ENCODE results near the gene CROCC2. TPM values are rescaled to one million over a fixed set of nuclear protein-coding genes. Genes with fewer than 3 reads are reported as not detected.

The CROCC2 gene
- total and polyA plus RNA-seq, 2 donors (not counting 1 experiment from before 2014, with no cell fraction given): not detected

- no peak overlapping the region for H3K27ac Mint-ChIP-seq
- H3K27me3 ChIP-seq (replicated peaks in 1 of 4; ENCODE audit: control extremely low read depth in 1 of 4, control insufficient read depth in 3 of 4, insufficient read depth in 4 of 4, low read length in 3 of 4): peaks cover 0 to 16% (median 5%) of the 10 kb centered on the region in 4 experiments
- DNase-seq (no peak), ATAC-seq (ENCODE audit: low read depth) (no peak)
- H3K4me1 Mint-ChIP-seq: peaks cover 7% of the 10 kb centered on the region
- ChIA-PET POLR2A (no interaction called here), CTCF (interaction anchor here (1.2 kb wide), 1 partner anchor 46 kb away, joined by 3 read pairs; no protein-coding TSS in a partner anchor)
- H3K36me3 ChIP-seq (replicated peaks in 1 of 2; ENCODE audit: control extremely low read depth in 1 of 2, control insufficient read depth in 1 of 2, extremely low read depth in 1 of 2, insufficient read depth in 2 of 2, low read length in 1 of 2): no peaks in the 10 kb centered on the region
- H4K20me1 ChIP-seq (ENCODE audit: control insufficient read depth, insufficient read depth, low read length, poor library complexity, severe bottlenecking): no peaks in the 10 kb centered on the region
- H3K9me3 ChIP-seq (ENCODE audit: control extremely low read depth in 1 of 3, control insufficient read depth in 2 of 3, insufficient read depth in 1 of 3, low read length in 2 of 3): peaks cover 1 to 45% (median 19%) of the 10 kb centered on the region in 3 donors
- H3K27me3 Mint-ChIP-seq: peaks cover 24% of the 10 kb centered on the region
- no peak overlapping the region for H3K4me3 ChIP-seq (ENCODE audit: control extremely low read depth in 1 of 5, extremely low read depth in 1 of 5, insufficient read depth in 1 of 5, low read depth in 2 of 5, low read length in 4 of 5)
- H3K9me3 Mint-ChIP-seq (ENCODE audit: insufficient read depth): peaks cover 11% of the 10 kb centered on the region
- no peak overlapping the region for H3K9ac ChIP-seq (ENCODE audit: low read length)
- WGBS (ENCODE audit: insufficient coverage): 100% methylated on average over 1 of the region's 2 CpGs
- no peak overlapping the region for H2AFZ ChIP-seq (ENCODE audit: insufficient read depth, low read depth, low read length, poor library complexity, severe bottlenecking)
- no peak overlapping the region for H3K27ac ChIP-seq (ENCODE audit: low read length in 2 of 2)
- H3K79me2 ChIP-seq (ENCODE audit: control insufficient read depth, insufficient read depth, low read length): no peaks in the 10 kb centered on the region
- TF ChIP-seq EZH2 (IDR thresholded peaks at IDR 0.05; ENCODE audit: borderline replicate concordance, insufficient read depth, low read depth, low read length, poor library complexity, severe bottlenecking) (no peak), CTCF (IDR thresholded peaks at IDR 0.05) (no peak)
- H3K4me1 ChIP-seq (ENCODE audit: control insufficient read depth in 2 of 2, insufficient read depth in 2 of 2, low read length in 2 of 2): no peaks in the 10 kb centered on the region
- no peak overlapping the region for H3K4me3 Mint-ChIP-seq
- intact Hi-C loops (cut with micrococcal nuclease): no loop called here
- no peak overlapping the region for H3K4me2 ChIP-seq (replicated peaks; ENCODE audit: low read depth, low read length, poor library complexity, severe bottlenecking)
These were observed 97.2 kb downstream of the CROCC2 start for GRCh38 chr2:241003369-241003768.

GRCh38 chr2:241003830-241004564, 97.9 kb downstream of the CROCC2 start:
- Histone ChIP-seq H4K20me1 (ENCODE audit: control insufficient read depth, insufficient read depth, low read length, poor library complexity, severe bottlenecking) (no peaks in the 10 kb centered on the region), H3K36me3 (replicated peaks in 1 of 2; ENCODE audit: control extremely low read depth in 1 of 2, control insufficient read depth in 1 of 2, extremely low read depth in 1 of 2, insufficient read depth in 2 of 2, low read length in 1 of 2) (no peaks in the 10 kb centered on the region), H3K9me3 (ENCODE audit: control extremely low read depth in 1 of 3, control insufficient read depth in 2 of 3, insufficient read depth in 1 of 3, low read length in 2 of 3) (peaks cover 1 to 45% (median 19%) of the 10 kb centered on the region in 3 donors), H3K79me2 (ENCODE audit: control insufficient read depth, insufficient read depth, low read length) (no peaks in the 10 kb centered on the region), H3K4me1 (ENCODE audit: control insufficient read depth in 2 of 2, insufficient read depth in 2 of 2, low read length in 2 of 2) (no peaks in the 10 kb centered on the region), H2AFZ (ENCODE audit: insufficient read depth, low read depth, low read length, poor library complexity, severe bottlenecking) (no peak overlapping the region), H3K9ac (ENCODE audit: low read length) (no peak overlapping the region), H3K27ac (ENCODE audit: low read length in 2 of 2) (no peak overlapping the region), H3K27me3 (replicated peaks in 1 of 4; ENCODE audit: control extremely low read depth in 1 of 4, control insufficient read depth in 3 of 4, insufficient read depth in 4 of 4, low read length in 3 of 4) (peaks cover 0 to 21% (median 5%) of the 10 kb centered on the region in 4 experiments), H3K4me3 (ENCODE audit: control extremely low read depth in 1 of 5, extremely low read depth in 1 of 5, insufficient read depth in 1 of 5, low read depth in 2 of 5, low read length in 4 of 5) (no peak overlapping the region), H3K4me2 (replicated peaks; ENCODE audit: low read depth, low read length, poor library complexity, severe bottlenecking) (no peak overlapping the region)
- Mint-ChIP-seq H3K27me3 (peaks cover 26% of the 10 kb centered on the region), H3K4me1 (peaks cover 8% of the 10 kb centered on the region), H3K27ac (no peak overlapping the region), H3K4me3 (no peak overlapping the region), H3K9me3 (ENCODE audit: insufficient read depth) (peaks cover 11% of the 10 kb centered on the region)
- ATAC-seq (ENCODE audit: low read depth) (no peak), DNase-seq (no peak)
- WGBS (ENCODE audit: insufficient coverage): 100% methylated on average over 1 of the region's 1 CpG
- intact Hi-C loops (cut with micrococcal nuclease): no loop called here
- ChIA-PET POLR2A (no interaction called here), CTCF (no interaction called here)
- TF ChIP-seq CTCF (IDR thresholded peaks at IDR 0.05) (no peak), EZH2 (IDR thresholded peaks at IDR 0.05; ENCODE audit: borderline replicate concordance, insufficient read depth, low read depth, low read length, poor library complexity, severe bottlenecking) (no peak)

All from B cell (primary cell).